Stimulated activated CD4-positive, alpha-beta T cell treated with anti-CD3 and anti-CD28 coated beads, Interleukin-4, amount 100 ng/mL, for 48 hours (primary cell): Measurements from ENCODE around the gene RFX4.
"Not testable (repeated sequence)": the region's sequence is repeated elsewhere in the genome, so short reads cannot be mapped to it uniquely, and the experiment has no call there.

Source experiments
- DNase-seq, 2 donors: peaks; one replicate each; pipeline ENCODE4 v3.0.0-alpha.2; 2020; ENCODE audit warnings: low read depth in 2 of 2

Gene RFX4

GRCh38 chr12:106690569-106691305 lies 107.9 kb downstream of the RFX4 start:
- DNase-seq: no peak

GRCh38 chr12:106692033-106692432 lies 109.2 kb downstream of the RFX4 start:
- DNase-seq: not testable (repeated sequence)

GRCh38 chr12:106692896-106693820 lies 110.4 kb downstream of the RFX4 start:
- no peak for DNase-seq

GRCh38 chr12:106696071-106696470 lies 113.3 kb downstream of the RFX4 start:
- no peak for DNase-seq

GRCh38 chr12:106696681-106697417 lies 114.0 kb downstream of the RFX4 start:
- no peak for DNase-seq

GRCh38 chr12:106704081-106704480 lies 121.3 kb downstream of the RFX4 start:
- no peak for DNase-seq

- no peak for DNase-seq
These were observed 123.2 kb downstream of the RFX4 start for GRCh38 chr12:106705971-106706370.

- DNase-seq: no peak
These were observed 126.3 kb downstream of the RFX4 start for GRCh38 chr12:106709068-106709511.

GRCh38 chr12:106710143-106710893 lies 127.5 kb downstream of the RFX4 start:
- DNase-seq: no peak

GRCh38 chr12:106711316-106711715 lies 128.5 kb downstream of the RFX4 start:
- DNase-seq: no peak

- no peak for DNase-seq
These were observed 130.0 kb downstream of the RFX4 start for GRCh38 chr12:106712768-106713167.

GRCh38 chr12:106714926-106715325 lies 132.1 kb downstream of the RFX4 start:
- DNase-seq: no peak

- no peak for DNase-seq
These were observed 132.8 kb downstream of the RFX4 start for GRCh38 chr12:106715582-106715981.

GRCh38 chr12:106717673-106718072 lies 134.9 kb downstream of the RFX4 start:
- DNase-seq: no peak

- DNase-seq: no peak
These were observed 137.1 kb downstream of the RFX4 start for GRCh38 chr12:106719879-106720278.

GRCh38 chr12:106720696-106721095 lies 137.9 kb downstream of the RFX4 start:
- DNase-seq: no peak

- no peak for DNase-seq
These were observed 139.1 kb downstream of the RFX4 start for GRCh38 chr12:106721915-106722314.

GRCh38 chr12:106722837-106723236 lies 140.0 kb downstream of the RFX4 start:
- DNase-seq: no peak

GRCh38 chr12:106723416-106723815 lies 140.6 kb downstream of the RFX4 start:
- DNase-seq: no peak

GRCh38 chr12:106724116-106724515 lies 141.3 kb downstream of the RFX4 start:
- DNase-seq: no peak

- DNase-seq: no peak
These were observed 142.1 kb downstream of the RFX4 start for GRCh38 chr12:106724934-106725333.
